Smooth muscle cell (in vitro differentiated cells): Measurements from ENCODE around the gene PALM. TPM values are rescaled to one million over a fixed set of nuclear protein-coding genes. Genes with fewer than 3 reads are reported as not detected.
A peak's percentile ranks its signal among the peaks of the same experiment; 100 is the strongest.

Experiments used
- DNase-seq: peaks from one replicate; lab custom pipeline; 2025; ENCODE audit not compliant: unreplicated experiment; lab: John Stamatoyannopoulos, UW
- H2AFZ ChIP-seq: fragments of 200-600 bp; sonication (generic); 2 replicates; pipeline ENCODE4 v1.6.0; 2016; ENCODE audit warnings: antibody characterized with exemption, low read depth, mild to moderate bottlenecking
- H3F3A ChIP-seq: fragments of 200-600 bp; sonication (generic); 2 replicates; pipeline ENCODE4 v1.6.0; 2017; ENCODE audit warnings: antibody characterized with exemption, low read depth
- H3K27ac ChIP-seq: fragments of 200-600 bp; sonication (generic); 2 replicates; pipeline ENCODE4 v1.5.1; 2016; ENCODE audit warnings: low read depth, mild to moderate bottlenecking
- H3K27me3 ChIP-seq: fragments of 200-600 bp; sonication (generic); 2 replicates; pipeline ENCODE4 v1.6.1; 2016; ENCODE audit warnings: low read depth, mild to moderate bottlenecking
- H3K36me3 ChIP-seq: fragments of 200-600 bp; sonication (generic); 2 replicates; pipeline ENCODE4 v1.5.1; 2016; ENCODE audit warnings: low read depth
- H3K4me1 ChIP-seq: fragments of 200-600 bp; sonication (generic); 2 replicates; pipeline ENCODE4 v1.5.1; 2016; ENCODE audit warnings: low read depth
- H3K4me2 ChIP-seq: fragments of 200-600 bp; sonication (generic); 2 replicates; pipeline ENCODE4 v1.6.0; 2016; ENCODE audit warnings: mild to moderate bottlenecking
- H3K4me3 ChIP-seq: fragments of 200-600 bp; sonication (generic); 2 replicates; pipeline ENCODE4 v1.5.1; 2016; ENCODE audit warnings: mild to moderate bottlenecking
- H3K79me2 ChIP-seq: fragments of 200-600 bp; sonication (generic); 2 replicates; pipeline ENCODE4 v1.6.0; 2016; ENCODE audit warnings: low read depth, mild to moderate bottlenecking
- H3K9ac ChIP-seq: fragments of 200-600 bp; sonication (generic); 2 replicates; pipeline ENCODE4 v1.6.0; 2016; ENCODE audit warnings: low read depth
- H3K9me3 ChIP-seq: fragments of 200-600 bp; sonication (generic); replicated peaks from 2 replicates; pipeline ENCODE4 v1.5.1; 2016; ENCODE audit warnings: low read depth
- H4K20me1 ChIP-seq: fragments of 200-600 bp; sonication (generic); 2 replicates; pipeline ENCODE4 v1.6.0; 2016; ENCODE audit warnings: low read depth
- WGBS: methylation state at CpG from one replicate; pipeline ENCODE4 v1.1.7; 2016; ENCODE audit warnings: low lambda C conversion rate; 5-methylcytosine and 5-hydroxymethylcytosine counted together
- polyA plus RNA-seq: library from polyadenylated mRNA; unstranded; fragments of >200 nt; fragmentation: Nextera tagmentation; extraction: Ambion mirVana; gene quantifications from 2 replicates; pipeline ENCODE4 v1.2.1, GENCODE V29; 2016
- total RNA-seq: library from RNA; depleted of rRNA; stranded (reverse); fragments of >200 nt; gene quantifications from 2 replicates; pipeline ENCODE4 v1.2.3, GENCODE V29; 2014
- TF ChIP-seq, protein P1 (sequence below): fragments of 200-600 bp; sonication (generic); IDR thresholded peaks from 2 replicates; pipeline ENCODE4 v1.5.1; 2017; ENCODE audit warnings: borderline replicate concordance, mild to moderate bottlenecking, antibody characterized with exemption; ENCODE audit not compliant: insufficient read depth, poor library complexity, severe bottlenecking

The PALM gene, protein sequence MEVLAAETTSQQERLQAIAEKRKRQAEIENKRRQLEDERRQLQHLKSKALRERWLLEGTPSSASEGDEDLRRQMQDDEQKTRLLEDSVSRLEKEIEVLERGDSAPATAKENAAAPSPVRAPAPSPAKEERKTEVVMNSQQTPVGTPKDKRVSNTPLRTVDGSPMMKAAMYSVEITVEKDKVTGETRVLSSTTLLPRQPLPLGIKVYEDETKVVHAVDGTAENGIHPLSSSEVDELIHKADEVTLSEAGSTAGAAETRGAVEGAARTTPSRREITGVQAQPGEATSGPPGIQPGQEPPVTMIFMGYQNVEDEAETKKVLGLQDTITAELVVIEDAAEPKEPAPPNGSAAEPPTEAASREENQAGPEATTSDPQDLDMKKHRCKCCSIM
- total RNA-seq (11.1 and 17.1 TPM in 2 replicates), polyA plus RNA-seq (16.6 and 21.3 TPM in 2 replicates)

DNA sequence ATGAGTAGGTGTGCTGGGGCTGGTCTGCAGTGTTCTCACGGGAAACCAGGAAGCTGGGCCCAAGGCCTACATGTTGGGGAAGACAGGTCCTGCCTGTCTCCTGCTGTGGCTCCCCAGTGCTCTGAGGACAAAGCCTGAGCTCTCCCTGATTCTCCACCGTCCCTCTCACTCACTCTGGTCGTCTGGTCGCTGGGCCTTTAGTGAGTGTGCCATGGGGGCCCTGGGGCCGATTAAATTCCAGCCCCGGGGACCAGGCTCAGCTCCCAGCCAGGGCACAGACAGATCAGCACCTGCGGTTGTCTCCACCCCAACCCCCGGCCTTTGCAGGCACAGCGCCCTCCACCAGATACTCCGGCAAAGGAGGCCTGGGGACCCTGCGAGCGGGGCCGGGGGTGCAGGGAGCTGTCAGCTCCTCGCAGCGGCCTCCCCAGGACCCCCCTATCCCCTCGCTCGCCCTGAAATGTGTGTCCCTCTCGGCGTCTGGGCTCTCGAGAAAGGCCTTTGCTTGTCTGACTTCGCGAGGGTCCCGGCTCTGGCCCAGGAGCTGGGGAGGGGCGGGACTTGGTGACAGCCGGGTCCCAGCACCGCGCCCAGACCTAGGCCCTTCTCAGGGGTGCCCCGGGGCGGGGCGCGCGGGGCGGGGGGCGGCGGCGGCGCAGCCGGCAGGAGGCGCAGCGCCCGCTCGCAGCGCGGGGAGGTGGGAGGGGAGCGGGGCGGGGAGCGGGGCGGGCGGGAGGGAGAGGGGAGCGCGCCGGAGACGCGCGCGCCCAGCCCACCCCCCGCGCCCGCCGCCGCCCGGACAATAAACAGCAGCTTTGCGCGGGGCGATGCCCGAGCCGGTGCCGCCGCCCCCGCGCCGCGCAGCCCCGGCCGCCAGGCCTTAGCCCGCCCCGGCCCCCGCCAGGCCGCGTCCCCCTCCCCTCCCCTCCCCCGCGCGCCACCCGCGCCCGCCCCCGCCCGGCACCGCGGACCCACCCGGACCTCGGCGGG lies at the start of gene PALM:
TSS of gene PALM (plus strand) at position 782 of the 990 bp plus-strand sequence. CDS start 212 bp downstream, outside the sequence.
- Histone ChIP-seq H3K36me3 (no peaks in the 10 kb centered on the region), H3K4me1 (peaks cover 15% of the 10 kb centered on the region), H3K79me2 (peaks cover 4% of the 10 kb centered on the region), H3F3A (no peaks in the 10 kb centered on the region), H4K20me1 (peaks cover 11% of the 10 kb centered on the region), H3K9ac (peak within 1 kb of the TSS; percentile 43), H3K9me3 (no peaks in the 10 kb centered on the region), H3K27ac (no peak within 1 kb of the TSS), H3K4me3 (peak within 1 kb of the TSS; percentile 72), H3K27me3 (no peaks in the 10 kb centered on the region), H3K4me2 (peak within 1 kb of the TSS; percentile 94), H2AFZ (peak within 1 kb of the TSS; percentile 92)
- TF ChIP-seq, protein P1, sequence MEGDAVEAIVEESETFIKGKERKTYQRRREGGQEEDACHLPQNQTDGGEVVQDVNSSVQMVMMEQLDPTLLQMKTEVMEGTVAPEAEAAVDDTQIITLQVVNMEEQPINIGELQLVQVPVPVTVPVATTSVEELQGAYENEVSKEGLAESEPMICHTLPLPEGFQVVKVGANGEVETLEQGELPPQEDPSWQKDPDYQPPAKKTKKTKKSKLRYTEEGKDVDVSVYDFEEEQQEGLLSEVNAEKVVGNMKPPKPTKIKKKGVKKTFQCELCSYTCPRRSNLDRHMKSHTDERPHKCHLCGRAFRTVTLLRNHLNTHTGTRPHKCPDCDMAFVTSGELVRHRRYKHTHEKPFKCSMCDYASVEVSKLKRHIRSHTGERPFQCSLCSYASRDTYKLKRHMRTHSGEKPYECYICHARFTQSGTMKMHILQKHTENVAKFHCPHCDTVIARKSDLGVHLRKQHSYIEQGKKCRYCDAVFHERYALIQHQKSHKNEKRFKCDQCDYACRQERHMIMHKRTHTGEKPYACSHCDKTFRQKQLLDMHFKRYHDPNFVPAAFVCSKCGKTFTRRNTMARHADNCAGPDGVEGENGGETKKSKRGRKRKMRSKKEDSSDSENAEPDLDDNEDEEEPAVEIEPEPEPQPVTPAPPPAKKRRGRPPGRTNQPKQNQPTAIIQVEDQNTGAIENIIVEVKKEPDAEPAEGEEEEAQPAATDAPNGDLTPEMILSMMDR = peak; percentile 32
- 35% methylated on average over 20 of the region's 93 CpGs for WGBS
- DNase-seq = peak; percentile 6

DNA sequence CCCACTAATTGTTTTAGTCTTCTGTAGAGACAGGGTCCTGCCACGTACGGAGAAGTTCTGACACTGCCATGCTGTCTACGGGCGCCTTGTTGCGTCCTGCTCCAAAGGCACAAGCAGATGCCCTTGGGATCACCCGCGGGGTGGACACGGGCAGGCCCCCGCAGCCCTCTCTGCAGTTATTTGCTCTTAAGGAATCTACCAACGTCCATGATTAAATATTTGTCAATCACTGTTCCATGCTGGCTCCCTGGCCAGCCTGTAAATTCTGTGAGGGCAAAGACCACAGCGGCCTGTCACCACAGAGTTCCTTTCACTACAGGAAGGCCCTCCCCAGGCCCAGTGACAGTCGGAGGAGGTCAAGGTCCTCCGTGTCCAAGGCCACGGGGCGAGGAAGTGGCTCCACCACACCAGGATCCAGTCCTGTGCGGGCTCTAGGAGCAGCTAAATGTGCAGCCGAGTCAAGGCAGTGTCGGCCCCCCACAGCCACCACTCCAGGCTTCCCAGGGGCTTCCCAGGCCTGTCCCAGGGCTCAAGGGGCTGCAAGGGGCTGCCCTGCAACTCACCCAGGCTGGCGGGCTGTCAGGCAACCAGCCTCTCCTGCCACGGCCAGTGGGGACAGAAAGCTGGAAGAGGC lies 47.8 kb upstream of the PALM start:
- no peaks in the 10 kb centered on the region for H3K9me3 ChIP-seq
- peak overlapping the region; percentile 87 for H3K9ac ChIP-seq
- H3K4me2 ChIP-seq = peak overlapping the region; percentile 99
- TF ChIP-seq, protein P1 = no peak
- H3K27ac ChIP-seq = peak overlapping the region; percentile 92
- WGBS = 86% methylated on average over 20 of the region's 20 CpGs
- H3K79me2 ChIP-seq = peaks cover 74% of the 10 kb centered on the region
- H3K4me1 ChIP-seq = peaks cover 15% of the 10 kb centered on the region
- no peaks in the 10 kb centered on the region for H3K27me3 ChIP-seq
- H3F3A ChIP-seq = peaks cover 8% of the 10 kb centered on the region
- H3K4me3 ChIP-seq = peak overlapping the region; percentile 91
- no peak for DNase-seq
- H4K20me1 ChIP-seq = peaks cover 67% of the 10 kb centered on the region
- no peak overlapping the region for H2AFZ ChIP-seq
- no peaks in the 10 kb centered on the region for H3K36me3 ChIP-seq

DNA sequence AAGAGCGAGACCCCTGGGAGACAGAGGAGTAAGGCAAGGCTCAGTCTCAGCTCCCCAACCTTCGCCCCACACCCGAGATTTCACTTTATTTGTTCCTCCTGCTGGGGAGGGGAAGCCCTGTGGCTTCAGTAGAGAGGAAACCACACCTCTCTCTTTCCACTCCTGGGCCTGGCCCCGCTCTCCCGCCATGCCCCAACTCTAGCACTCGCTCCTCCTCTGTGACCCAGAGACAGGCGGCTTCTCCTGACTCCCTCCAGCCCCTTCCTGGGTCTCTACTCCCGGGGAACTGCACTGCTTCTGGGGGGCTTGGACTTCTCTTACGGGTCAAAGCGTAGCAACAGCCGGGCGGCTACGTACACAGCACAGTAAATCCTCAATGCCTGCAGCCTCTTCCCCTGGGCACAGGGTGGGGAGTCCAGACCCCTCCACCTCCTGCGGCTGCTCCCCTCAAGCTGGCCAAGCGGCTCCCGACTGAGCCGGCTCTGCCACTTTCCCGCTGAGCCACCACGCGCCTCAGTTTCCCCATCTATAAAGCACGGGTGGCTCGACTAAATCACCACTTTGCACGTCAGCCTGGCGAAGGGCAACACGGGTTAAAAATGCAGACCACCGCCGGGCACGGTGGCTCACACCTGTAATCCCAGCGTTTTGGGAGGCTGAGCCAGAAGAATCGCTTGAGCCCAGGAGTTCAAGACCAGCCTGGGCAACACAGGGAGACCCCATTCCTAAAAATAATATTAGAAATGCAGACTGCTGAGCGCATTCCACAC lies 47.1 kb upstream of the PALM start:
- H3K4me1 ChIP-seq = peaks cover 15% of the 10 kb centered on the region
- peaks cover 8% of the 10 kb centered on the region for H3F3A ChIP-seq
- H3K79me2 ChIP-seq = peaks cover 67% of the 10 kb centered on the region
- H3K4me3 ChIP-seq = peak overlapping the region; percentile 91
- peak overlapping the region; percentile 92 for H3K27ac ChIP-seq
- no peaks in the 10 kb centered on the region for H3K9me3 ChIP-seq
- no peak for DNase-seq
- no peaks in the 10 kb centered on the region for H3K27me3 ChIP-seq
- peaks cover 60% of the 10 kb centered on the region for H4K20me1 ChIP-seq
- no peaks in the 10 kb centered on the region for H3K36me3 ChIP-seq
- no peak overlapping the region for H2AFZ ChIP-seq
- TF ChIP-seq, protein P1 = no peak
- H3K4me2 ChIP-seq = peak overlapping the region; percentile 99
- 47% methylated on average over 30 of the region's 31 CpGs for WGBS
- H3K9ac ChIP-seq = peak overlapping the region; percentile 87
